H1 (cell line): ENCODE data around the gene TDG. TPM values are rescaled to one million over a fixed set of nuclear protein-coding genes. Genes with fewer than 3 reads are reported as not detected.

Experiments used
- CTCF ChIA-PET: fragments of 300-600 bp; sonication (Branson Sonifier 250); formaldehyde crosslinking; loops from one replicate; lab custom pipeline; 2021; ENCODE audit not compliant: partially characterized antibody; lab: Charles Lee
- POLR2A ChIA-PET: fragments of 300-600 bp; sonication (Branson Sonifier 250); formaldehyde crosslinking; loops from one replicate; lab custom pipeline; 2021; ENCODE audit warnings: inconsistent platforms; ENCODE audit not compliant: partially characterized antibody; lab: Charles Lee
- DNase-seq, 2 experiments: peaks; one replicate each; pipeline versions ENCODE4 v3.0.0 to v3.0.0-alpha.2; 2010 to 2022; ENCODE audit warnings: low spot score in 2 of 2, low read depth in 1 of 2, mixed read lengths in 1 of 2
- FAIRE-seq: peaks from 2 replicates; lab custom pipeline; 2011; peaks lifted over from hg19 to GRCh38; lab: Jason Lieb, UNC
- H2AFZ ChIP-seq: 2 replicates; pipeline ENCODE4 v1.8.1; 2012; ENCODE audit warnings: low read length, inconsistent platforms
- H2AK5ac ChIP-seq: 2 replicates; pipeline ENCODE4 v1.6.1; 2013; ENCODE audit warnings: low read depth, low read length
- H2BK120ac ChIP-seq: replicated peaks from 2 replicates; pipeline ENCODE3; 2013; ENCODE audit warnings: low read depth, low read length, inconsistent platforms
- H2BK12ac ChIP-seq: 2 replicates; pipeline ENCODE4 v1.6.1; 2013; ENCODE audit warnings: low read depth, low read length
- H2BK15ac ChIP-seq: 2 replicates; pipeline ENCODE4 v1.6.1; 2013; ENCODE audit warnings: low read length
- H2BK20ac ChIP-seq: 2 replicates; pipeline ENCODE4 v1.6.1; 2013; ENCODE audit warnings: low read length
- H2BK5ac ChIP-seq: 2 replicates; pipeline ENCODE4 v1.6.1; 2013; ENCODE audit warnings: low read depth, low read length
- H3K14ac ChIP-seq: 2 replicates; pipeline ENCODE4 v1.6.1; 2013; ENCODE audit warnings: inconsistent platforms; ENCODE audit not compliant: insufficient read length
- H3K18ac ChIP-seq: 2 replicates; pipeline ENCODE4 v1.6.1; 2013; ENCODE audit warnings: low read length; ENCODE audit errors: extremely low read depth
- H3K23ac ChIP-seq: 2 replicates; pipeline ENCODE4 v1.6.1; 2013; ENCODE audit warnings: inconsistent platforms; ENCODE audit not compliant: insufficient read length
- H3K23me2 ChIP-seq: 2 replicates; pipeline ENCODE4 v1.6.1; 2013; ENCODE audit warnings: low read depth, low read length
- H3K27ac ChIP-seq: 2 replicates; pipeline ENCODE4 v1.6.1; 2011; ENCODE audit warnings: low read depth, low read length, inconsistent platforms
- H3K27me3 ChIP-seq, 4 experiments: replicated peaks in 1 of 4; 1 replicate in 1 of 4; 2 replicates in 3 of 4; pipeline versions ENCODE4 v1.6.1 to v1.8.1; 2011 to 2013; ENCODE audit warnings: low read length in 3 of 4, mild to moderate bottlenecking in 3 of 4, inconsistent platforms in 2 of 4, mixed read lengths in 2 of 4, moderate library complexity in 1 of 4; ENCODE audit not compliant: control insufficient read depth in 3 of 4, insufficient read depth in 3 of 4; ENCODE audit errors: extremely low read depth in 1 of 4
- H3K36me3 ChIP-seq, 4 experiments: 2 replicates each; pipeline versions ENCODE4 v1.6.1 to v1.8.1; 2011 to 2013; ENCODE audit warnings: mild to moderate bottlenecking in 4 of 4, low read length in 3 of 4, moderate library complexity in 2 of 4, control low read depth in 1 of 4, inconsistent platforms in 1 of 4; ENCODE audit not compliant: insufficient read depth in 4 of 4, control insufficient read depth in 2 of 4
- H3K4ac ChIP-seq: replicated peaks from 2 replicates; pipeline ENCODE3; 2013; ENCODE audit warnings: low read length, low read depth, mixed read lengths, inconsistent platforms; ENCODE audit not compliant: insufficient read length
- H3K4me1 ChIP-seq, 4 experiments: replicated peaks in 1 of 4; 1 replicate in 1 of 4; 2 replicates in 3 of 4; pipeline versions ENCODE4 v1.6.1 to v1.8.1; 2011 to 2013; ENCODE audit warnings: low read length in 3 of 4, inconsistent platforms in 2 of 4, mixed read lengths in 1 of 4; ENCODE audit not compliant: insufficient read depth in 4 of 4, control insufficient read depth in 3 of 4
- H3K4me2 ChIP-seq, 2 experiments: 2 replicates each; pipeline versions ENCODE4 v1.6.1 to v1.8.1; 2011 to 2013; ENCODE audit warnings: low read depth in 2 of 2, low read length in 2 of 2, control low read depth in 1 of 2, inconsistent platforms in 1 of 2, mild to moderate bottlenecking in 1 of 2; ENCODE audit not compliant: insufficient read depth in 1 of 2
- H3K4me3 ChIP-seq, 4 experiments: fragments of 200-600, 300-600 bp in 1 of 4; sonication (generic), shearing (Covaris generic), sonication (Bioruptor Twin) in 1 of 4; 2 replicates each; pipeline versions ENCODE4 v1.5.1 to v1.8.1; 2011 to 2016; ENCODE audit warnings: low read length in 4 of 4, low read depth in 3 of 4, control low read depth in 2 of 4, inconsistent platforms in 2 of 4, mild to moderate bottlenecking in 2 of 4, mixed read lengths in 1 of 4, moderate library complexity in 1 of 4; ENCODE audit not compliant: insufficient read depth in 2 of 4; ENCODE audit errors: extremely low read depth in 1 of 4
- H3K56ac ChIP-seq: replicated peaks from 2 replicates; pipeline ENCODE3; 2013; ENCODE audit warnings: low read depth, mild to moderate bottlenecking, mixed read lengths, low read length, inconsistent platforms; ENCODE audit not compliant: insufficient read length
- H3K79me1 ChIP-seq: 2 replicates; pipeline ENCODE4 v1.6.1; 2013; ENCODE audit warnings: low read depth, low read length, control low read depth
- H3K79me2 ChIP-seq, 2 experiments: 2 replicates each; pipeline versions ENCODE4 v1.6.1 to v1.8.1; 2012 to 2013; ENCODE audit warnings: low read length in 2 of 2, mild to moderate bottlenecking in 2 of 2, inconsistent platforms in 1 of 2; ENCODE audit not compliant: insufficient read depth in 2 of 2, control insufficient read depth in 1 of 2
- H3K9ac ChIP-seq, 4 experiments: replicated peaks in 1 of 4; 1 replicate in 1 of 4; 2 replicates in 3 of 4; pipeline versions ENCODE4 v1.6.1 to v1.8.1; 2011 to 2013; ENCODE audit warnings: low read depth in 3 of 4, low read length in 3 of 4, control low read depth in 2 of 4, mild to moderate bottlenecking in 2 of 4, moderate library complexity in 2 of 4, inconsistent platforms in 1 of 4; ENCODE audit errors: extremely low read depth in 1 of 4
- H3K9me3 ChIP-seq, 2 experiments: 2 replicates each; pipeline versions ENCODE4 v1.6.1 to v1.8.1; 2012 to 2013; ENCODE audit warnings: mild to moderate bottlenecking in 2 of 2, moderate library complexity in 2 of 2, control low read depth in 1 of 2, inconsistent platforms in 1 of 2, low read depth in 1 of 2, low read length in 1 of 2, mixed read lengths in 1 of 2; ENCODE audit not compliant: insufficient read depth in 2 of 2
- H4K20me1 ChIP-seq, 2 experiments: replicated peaks in 1 of 2; 2 replicates each; pipeline versions ENCODE3 to v1.8.1; 2011 to 2013; ENCODE audit warnings: inconsistent platforms in 2 of 2, low read length in 2 of 2, mild to moderate bottlenecking in 1 of 2; ENCODE audit not compliant: insufficient read depth in 2 of 2, control insufficient read depth in 1 of 2
- H4K5ac ChIP-seq: 2 replicates; pipeline ENCODE4 v1.6.1; 2013; ENCODE audit warnings: low read length, low read depth, mixed read lengths, inconsistent platforms; ENCODE audit not compliant: insufficient read length
- H4K8ac ChIP-seq: 2 replicates; pipeline ENCODE4 v1.8.0; 2013; ENCODE audit warnings: mild to moderate bottlenecking, moderate library complexity, low read length, inconsistent platforms; ENCODE audit not compliant: insufficient read depth; ENCODE audit errors: extremely low read depth
- H4K91ac ChIP-seq: replicated peaks from 2 replicates; pipeline ENCODE3; 2013; ENCODE audit warnings: low read length, mixed read lengths, inconsistent platforms; ENCODE audit not compliant: insufficient read length
- ASH2L ChIP-seq: fragments of 200-600, 300-600 bp; sonication (generic); IDR thresholded peaks from one replicate; pipeline ENCODE4 v1.7.1; 2017; ENCODE audit warnings: low read length
- ATF3 ChIP-seq: IDR thresholded peaks from 2 replicates; pipeline ENCODE4 v1.6.1; 2011; ENCODE audit warnings: low read depth, mild to moderate bottlenecking, low read length; ENCODE audit not compliant: insufficient read depth
- CEBPB ChIP-seq: IDR thresholded peaks from 2 replicates; pipeline ENCODE4 v1.6.1; 2012; ENCODE audit warnings: low read depth, low read length
- CHD1 ChIP-seq: IDR thresholded peaks from 2 replicates; pipeline ENCODE4 v1.6.1; 2012; ENCODE audit warnings: low read depth, low read length, improper control_type of control experiment
- CTBP2 ChIP-seq: IDR thresholded peaks from 2 replicates; pipeline ENCODE4 v1.7.0; 2011; ENCODE audit warnings: borderline replicate concordance, mild to moderate bottlenecking, moderate library complexity, mixed read lengths, low read length; ENCODE audit not compliant: insufficient read depth, insufficient read length
- E2F6 ChIP-seq: IDR thresholded peaks from 2 replicates; pipeline ENCODE4 v1.6.1; 2012; ENCODE audit warnings: inconsistent platforms
- HDAC6 ChIP-seq: IDR thresholded peaks from one replicate; pipeline ENCODE4 v1.7.1; 2012; ENCODE audit warnings: low read depth, mild to moderate bottlenecking, inconsistent platforms, low read length, moderate library complexity
- POLR2A ChIP-seq, 2 experiments: IDR thresholded peaks; 1 replicate in 1 of 2; 2 replicates in 1 of 2; pipeline ENCODE4 v1.6.1; 2011; ENCODE audit warnings: low read depth in 2 of 2, low read length in 2 of 2, mild to moderate bottlenecking in 2 of 2; ENCODE audit errors: control extremely low read depth in 1 of 2
- SAP30 ChIP-seq: fragments of 300-600 bp; sonication (generic); IDR thresholded peaks from 2 replicates; pipeline ENCODE4 v1.7.1; 2012; ENCODE audit warnings: low read length, moderate library complexity, mild to moderate bottlenecking, inconsistent platforms; ENCODE audit not compliant: insufficient read depth, insufficient replicate concordance
- SIX5 ChIP-seq: IDR thresholded peaks from 2 replicates; pipeline ENCODE4 v1.6.1; 2011; ENCODE audit warnings: mild to moderate bottlenecking, low read depth, low read length
- SP1 ChIP-seq: IDR thresholded peaks from 2 replicates; pipeline ENCODE4 v1.6.1; 2011; ENCODE audit warnings: low read depth, low read length
- SP2 ChIP-seq: IDR thresholded peaks from 2 replicates; pipeline ENCODE4 v1.6.1; 2012; ENCODE audit warnings: mild to moderate bottlenecking, low read length, inconsistent platforms
- SP4 ChIP-seq: IDR thresholded peaks from 2 replicates; pipeline ENCODE4 v1.6.1; 2012; ENCODE audit warnings: low read length, inconsistent platforms
- SRF ChIP-seq: IDR thresholded peaks from 2 replicates; pipeline ENCODE4 v1.6.1; 2011; ENCODE audit warnings: mild to moderate bottlenecking, low read depth, low read length, moderate library complexity
- TBP ChIP-seq: IDR thresholded peaks from 2 replicates; pipeline ENCODE4 v1.6.1; 2011; ENCODE audit warnings: low read depth, low read length, improper control_type of control experiment
- TCF12 ChIP-seq: IDR thresholded peaks from 2 replicates; pipeline ENCODE4 v1.6.1; 2011; ENCODE audit warnings: low read depth, mild to moderate bottlenecking, low read length
- WGBS, 2 experiments: shearing (Covaris generic) in 1 of 2; methylation state at CpG; one replicate each; pipeline versions ENCODE4 v1.1.6 to v1.1.7; 2013 to 2015; ENCODE audit warnings: low lambda C conversion rate in 2 of 2, mixed read lengths in 2 of 2, inconsistent platforms in 1 of 2, low coverage in 1 of 2, missing lambda C conversion rate in 1 of 2; ENCODE audit not compliant: insufficient replicate concordance in 2 of 2, insufficient coverage in 1 of 2, insufficient read length in 1 of 2; ENCODE audit errors: extremely low coverage in 1 of 2, missing lambda C conversion rate in 1 of 2; 5-methylcytosine and 5-hydroxymethylcytosine counted together
- polyA plus RNA-seq, 7 experiments: library from polyadenylated mRNA; depleted of rRNA in 3 of 7; stranded (reverse) in 5 of 7; unstranded in 2 of 7; fragments of >200 nt in 5 of 7; fragments of 200-250 nt in 2 of 7; gene quantifications; 1 replicate in 5 of 7; 2 replicates in 1 of 7; 4 replicates in 1 of 7; pipeline versions ENCODE4 v1.2.1 to v1.2.3, GENCODE V29; 2011 to 2013; ENCODE audit warnings: missing spikeins in 2 of 7, mixed read lengths in 2 of 7
- total RNA-seq: library from RNA; stranded (reverse); fragmentation: NEBNext Ultra II Directional; extraction: Animal tissue kit (Norgen Biotek cat#: 25700); gene quantifications from 2 replicates; pipeline ENCODE4 v1.2.1, GENCODE V29; 2021

The TDG gene
- total and polyA plus RNA-seq, 2 of the 8 experiments (the other 6 are each of a cell fraction or from before 2014, with no cell fraction given), result 22.7 to 47.8 TPM

- Histone ChIP-seq H4K20me1 (no peaks in the 10 kb centered on the region), H3K79me1 (no peaks in the 10 kb centered on the region), H3K9ac (no peak overlapping the region), H3K56ac (no peak overlapping the region), H3K27ac (no peak overlapping the region), H2BK120ac (no peak overlapping the region), H2BK12ac (no peak overlapping the region), H2AK5ac (no peak overlapping the region), H3K4me1 (no peaks in the 10 kb centered on the region), H3K4me3 (no peak overlapping the region), H2BK5ac (no peak overlapping the region), H3K18ac (no peak overlapping the region), H3K23me2 (peaks cover 1% of the 10 kb centered on the region; the same call in 1 of the 2 replicates), H3K4me2 (no peak overlapping the region), H3K14ac (no peak overlapping the region), H3K79me2 (no peaks in the 10 kb centered on the region), H3K23ac (no peak overlapping the region), H3K36me3 (no peaks in the 10 kb centered on the region), H4K91ac (no peak overlapping the region), H2BK15ac (no peak overlapping the region), H3K27me3 (no peaks in the 10 kb centered on the region), H4K5ac (no peak overlapping the region), H4K8ac (no peak overlapping the region), H3K4ac (no peak overlapping the region), H2AFZ (no peak overlapping the region), H2BK20ac (no peak overlapping the region), H3K9me3 (peaks cover 5 to 6% of the 10 kb centered on the region in 2 experiments; a peak in 3 of 4 replicates)
- POLR2A ChIA-PET, result no interaction called here
- no peak for FAIRE-seq
- 93% methylated on average over 2 of the region's 2 CpGs; no CpG with 5 or more reads in 1 of the 2 experiments for WGBS, 2 experiments
- DNase-seq, result no peak
- CTCF ChIA-PET, result no interaction called here
- no peak for TF ChIP-seq TBP
- no peak for TF ChIP-seq SP4
- TF ChIP-seq TCF12, result no peak
- TF ChIP-seq SRF, result no peak
- TF ChIP-seq CHD1, result no peak
- no peak for TF ChIP-seq SAP30
- no peak for TF ChIP-seq ATF3
- TF ChIP-seq CTBP2, result no peak
- TF ChIP-seq POLR2A (IDR thresholded peaks at IDR 0.05; ENCODE audit: control extremely low read depth in 1 of 2, low read depth in 2 of 2, low read length in 2 of 2), result no peak
- TF ChIP-seq SP1, result no peak
- TF ChIP-seq ASH2L, result no peak
- TF ChIP-seq CEBPB, result no peak
- TF ChIP-seq SP2, result no peak
- TF ChIP-seq SIX5, result no peak
- no peak for TF ChIP-seq HDAC6
- no peak for TF ChIP-seq E2F6
These were observed 60.1 kb downstream of the TDG start for GRCh38 chr12:104025771-104026170.
